ENCODE measurements around the gene FMO5. TPM values are rescaled to one million over a fixed set of nuclear protein-coding genes. Genes with fewer than 3 reads are reported as not detected.

FMO5 gene
- total RNA-seq, 4 donors from 2014 or later: 2.1 to 3.9 (median 3.8) TPM

DNA sequence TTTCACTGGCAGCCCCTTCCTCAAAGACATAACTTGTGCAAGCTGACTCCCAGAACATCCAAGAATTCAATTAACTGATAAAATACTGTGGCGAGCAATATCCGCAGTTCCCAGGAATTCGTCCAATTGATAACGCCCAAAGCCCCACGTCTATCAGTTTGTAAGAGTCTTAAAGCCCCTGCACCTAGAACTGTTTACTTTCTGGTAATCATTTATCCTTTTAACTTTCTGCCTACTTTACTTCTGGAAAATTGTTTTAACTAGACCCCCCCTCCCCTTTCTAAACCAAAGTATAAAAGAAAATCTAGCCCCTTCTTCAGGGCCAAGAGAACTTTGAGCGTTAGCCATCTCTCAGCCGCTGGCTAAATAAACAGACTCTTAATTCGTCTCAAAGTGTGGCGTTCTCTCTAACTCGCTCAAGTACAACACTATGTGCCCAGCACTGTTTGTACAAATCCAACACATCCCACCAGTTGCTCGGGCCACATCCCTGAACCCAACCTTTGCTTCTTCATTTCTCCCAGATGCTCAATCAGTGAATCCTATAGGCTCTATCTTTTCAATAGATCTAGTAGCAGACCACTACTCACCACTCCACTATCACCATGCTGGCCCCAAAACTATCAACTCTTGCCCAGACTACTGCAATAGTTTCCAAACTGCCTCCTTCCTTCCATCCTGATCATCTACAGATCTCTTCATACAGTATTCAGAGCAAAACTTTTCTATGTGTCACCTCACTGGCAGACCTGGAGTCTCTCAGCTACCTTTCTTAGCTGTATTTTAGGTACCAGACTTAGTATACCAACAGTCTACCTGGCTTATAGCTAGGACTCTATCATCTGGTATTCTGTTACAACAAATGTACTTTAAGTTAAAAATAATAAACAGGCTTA lies 14.0 kb upstream of the FMO5 start:
- Histone ChIP-seq H3K27me3 (no peaks in the 10 kb centered on the region), H3K27ac (no peak overlapping the region), H3K36me3 (no peaks in the 10 kb centered on the region), H3K9me3 (no peaks in the 10 kb centered on the region), H3K4me3 (no peak overlapping the region), H3K4me1 (no peaks in the 10 kb centered on the region)
- intact Hi-C loops (cut with DNase I; ENCODE audit: low total_unique reads): no loop called here
- TF ChIP-seq POLR2A (IDR thresholded peaks at IDR 0.05): no peak
- TF ChIP-seq, protein P1, sequence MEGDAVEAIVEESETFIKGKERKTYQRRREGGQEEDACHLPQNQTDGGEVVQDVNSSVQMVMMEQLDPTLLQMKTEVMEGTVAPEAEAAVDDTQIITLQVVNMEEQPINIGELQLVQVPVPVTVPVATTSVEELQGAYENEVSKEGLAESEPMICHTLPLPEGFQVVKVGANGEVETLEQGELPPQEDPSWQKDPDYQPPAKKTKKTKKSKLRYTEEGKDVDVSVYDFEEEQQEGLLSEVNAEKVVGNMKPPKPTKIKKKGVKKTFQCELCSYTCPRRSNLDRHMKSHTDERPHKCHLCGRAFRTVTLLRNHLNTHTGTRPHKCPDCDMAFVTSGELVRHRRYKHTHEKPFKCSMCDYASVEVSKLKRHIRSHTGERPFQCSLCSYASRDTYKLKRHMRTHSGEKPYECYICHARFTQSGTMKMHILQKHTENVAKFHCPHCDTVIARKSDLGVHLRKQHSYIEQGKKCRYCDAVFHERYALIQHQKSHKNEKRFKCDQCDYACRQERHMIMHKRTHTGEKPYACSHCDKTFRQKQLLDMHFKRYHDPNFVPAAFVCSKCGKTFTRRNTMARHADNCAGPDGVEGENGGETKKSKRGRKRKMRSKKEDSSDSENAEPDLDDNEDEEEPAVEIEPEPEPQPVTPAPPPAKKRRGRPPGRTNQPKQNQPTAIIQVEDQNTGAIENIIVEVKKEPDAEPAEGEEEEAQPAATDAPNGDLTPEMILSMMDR (IDR thresholded peaks at IDR 0.05): no peak
- no peak for DNase-seq

DNA sequence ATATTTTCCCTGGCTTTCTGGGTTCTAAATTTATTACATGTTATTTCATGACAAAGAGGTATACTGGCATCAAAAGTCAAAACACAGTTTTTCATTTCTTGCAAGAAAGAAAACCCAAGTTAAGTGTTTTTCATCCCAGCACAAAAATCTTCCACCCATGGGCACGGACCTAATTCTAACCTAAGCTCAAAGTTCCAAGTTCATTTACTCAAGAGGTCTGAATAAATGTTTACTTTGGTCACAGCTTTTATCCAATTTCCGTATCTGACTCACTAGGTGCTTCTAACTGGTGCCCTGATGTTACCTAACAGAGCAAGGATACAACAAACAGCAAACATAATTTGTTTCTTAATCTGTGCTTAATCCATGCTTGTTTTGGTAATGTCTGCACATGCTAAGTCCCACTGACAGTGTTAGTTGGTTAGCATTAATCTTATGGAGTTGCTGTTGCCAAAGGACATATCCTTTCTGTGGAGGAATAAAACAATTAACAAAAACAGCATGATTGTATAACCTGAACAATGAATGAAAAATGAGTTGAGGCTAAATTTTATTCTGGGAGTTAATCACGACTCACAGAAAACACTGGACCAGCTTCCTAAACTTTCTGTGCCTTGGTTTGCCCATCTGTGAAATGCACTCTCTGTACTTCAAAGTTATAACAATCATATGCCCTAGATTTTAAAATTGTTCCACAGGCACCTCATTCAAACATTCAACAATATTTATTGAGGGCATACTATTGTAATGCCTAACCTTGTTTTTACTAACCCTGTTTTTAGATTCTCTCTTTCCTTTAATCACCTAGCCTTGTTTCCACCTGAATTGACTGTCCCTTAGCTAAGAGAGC lies 13.1 kb upstream of the FMO5 start:
- Histone ChIP-seq H3K4me1 (no peaks in the 10 kb centered on the region), H3K9me3 (no peaks in the 10 kb centered on the region), H3K27ac (no peak overlapping the region), H3K36me3 (no peaks in the 10 kb centered on the region), H3K4me3 (no peak overlapping the region), H3K27me3 (no peaks in the 10 kb centered on the region)
- intact Hi-C loops (cut with DNase I; ENCODE audit: low total_unique reads): no loop called here
- no peak for DNase-seq
- no peak for TF ChIP-seq POLR2A (IDR thresholded peaks at IDR 0.05)
- TF ChIP-seq, protein P1 (IDR thresholded peaks at IDR 0.05): no peak

DNA sequence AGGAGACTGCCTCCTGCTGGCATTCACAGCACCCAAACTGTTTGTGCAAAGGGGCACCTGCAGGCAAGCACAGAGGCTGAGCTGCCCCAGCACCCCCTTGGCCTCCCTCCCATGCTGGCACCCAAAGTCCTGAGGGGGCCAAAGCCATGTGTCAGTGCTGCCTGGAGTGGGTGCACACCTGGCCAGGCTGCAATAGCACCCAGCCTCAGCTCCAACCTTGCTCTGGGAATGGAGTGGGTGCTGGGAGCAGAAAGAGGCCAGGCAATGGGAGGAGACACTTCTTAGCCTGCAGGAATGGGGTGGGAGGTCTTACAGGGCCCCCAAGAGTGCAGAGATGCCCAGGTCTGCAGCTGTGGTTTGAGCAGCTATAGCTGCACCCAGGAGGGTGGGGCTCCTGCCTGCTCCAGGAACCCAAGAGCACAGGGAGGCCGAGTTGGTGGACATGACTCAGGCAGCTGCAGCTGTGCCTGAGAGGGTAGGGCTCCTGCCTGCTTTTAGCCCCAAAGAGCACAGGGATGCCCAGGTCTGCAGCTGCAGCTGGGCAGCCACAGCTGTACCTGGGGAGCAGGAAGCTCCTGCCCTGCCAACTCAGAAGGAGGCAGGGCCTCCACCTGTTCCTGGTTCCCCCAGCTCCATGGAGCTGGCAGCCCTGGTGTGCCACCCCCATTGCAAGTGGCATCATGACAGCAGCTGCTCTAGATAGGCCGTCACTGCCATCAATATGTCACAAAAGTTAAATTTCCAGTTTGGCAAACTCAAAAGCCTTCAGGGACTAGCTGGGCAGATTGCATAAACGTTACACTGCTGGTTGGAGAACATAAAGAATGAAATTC lies 12.0 kb upstream of the FMO5 start:
- H3K4me3 ChIP-seq: no peak overlapping the region
- H3K4me1 ChIP-seq: no peaks in the 10 kb centered on the region
- intact Hi-C loops (cut with DNase I; ENCODE audit: low total_unique reads): no loop called here
- H3K9me3 ChIP-seq: no peaks in the 10 kb centered on the region
- H3K36me3 ChIP-seq: no peaks in the 10 kb centered on the region
- TF ChIP-seq POLR2A (IDR thresholded peaks at IDR 0.05): no peak
- TF ChIP-seq, protein P1 (IDR thresholded peaks at IDR 0.05): no peak
- DNase-seq: no peak
- no peaks in the 10 kb centered on the region for H3K27me3 ChIP-seq
- no peak overlapping the region for H3K27ac ChIP-seq

DNA sequence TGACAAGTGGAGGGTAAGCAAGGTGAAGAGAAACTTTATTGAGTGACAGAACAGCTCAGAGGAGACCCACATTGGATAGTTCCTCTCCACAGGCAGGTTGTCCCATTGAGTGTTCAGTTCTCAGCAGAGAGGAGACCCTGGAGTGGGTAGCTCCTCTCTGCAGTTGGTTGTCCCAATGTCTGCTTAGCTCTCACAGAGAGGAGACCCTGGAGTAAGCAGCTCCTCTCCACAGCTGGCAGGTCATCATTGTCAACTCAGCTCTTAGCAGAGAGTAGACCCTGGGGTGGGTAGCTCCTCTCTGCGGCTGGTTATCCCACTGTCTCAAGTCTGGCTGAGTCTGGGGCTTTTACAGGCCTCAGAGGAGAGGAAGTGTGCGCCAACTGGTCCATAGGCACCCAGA lies 11.3 kb upstream of the FMO5 start:
- no peaks in the 10 kb centered on the region for H3K27me3 ChIP-seq
- DNase-seq: no peak
- no peak for TF ChIP-seq POLR2A (IDR thresholded peaks at IDR 0.05)
- TF ChIP-seq, protein P1 (IDR thresholded peaks at IDR 0.05): no peak
- no peaks in the 10 kb centered on the region for H3K4me1 ChIP-seq
- H3K4me3 ChIP-seq: no peak overlapping the region
- H3K36me3 ChIP-seq: no peaks in the 10 kb centered on the region
- H3K9me3 ChIP-seq: no peaks in the 10 kb centered on the region
- no peak overlapping the region for H3K27ac ChIP-seq
- intact Hi-C loops (cut with DNase I; ENCODE audit: low total_unique reads): no loop called here
